Glutamatergic neuron (in vitro differentiated cells): Measurements from ENCODE around the gene ARL6IP4. TPM values are rescaled to one million over a fixed set of nuclear protein-coding genes. Genes with fewer than 3 reads are reported as not detected.

ENCODE experiments used
- DNase-seq: peaks from one replicate; pipeline ENCODE4 v3.0.0; 2022
- H3K27ac Mint-ChIP-seq: one replicate; pipeline ENCODE4 v1.8.0; 2020; ENCODE audit warnings: mild to moderate bottlenecking, mixed read lengths, inconsistent platforms; ENCODE audit not compliant: unreplicated experiment
- H3K27me3 Mint-ChIP-seq: one replicate; pipeline ENCODE4 v1.8.0; 2020; ENCODE audit warnings: mild to moderate bottlenecking, moderate library complexity, mixed read lengths, inconsistent platforms; ENCODE audit not compliant: unreplicated experiment
- H3K36me3 Mint-ChIP-seq: one replicate; pipeline ENCODE4 v1.8.0; 2020; ENCODE audit warnings: mild to moderate bottlenecking, mixed read lengths, inconsistent platforms; ENCODE audit not compliant: unreplicated experiment
- H3K4me1 Mint-ChIP-seq: one replicate; pipeline ENCODE4 v1.8.0; 2020; ENCODE audit warnings: mild to moderate bottlenecking, low read depth, mixed read lengths, inconsistent platforms; ENCODE audit not compliant: unreplicated experiment
- H3K4me3 Mint-ChIP-seq: one replicate; pipeline ENCODE4 v1.8.0; 2020; ENCODE audit warnings: mild to moderate bottlenecking, mixed read lengths, inconsistent platforms; ENCODE audit not compliant: unreplicated experiment
- H3K9me3 Mint-ChIP-seq: one replicate; pipeline ENCODE4 v1.8.0; 2020; ENCODE audit warnings: mild to moderate bottlenecking, moderate library complexity, mixed read lengths, inconsistent platforms; ENCODE audit not compliant: unreplicated experiment
- total RNA-seq: library from RNA; stranded (reverse); fragmentation: NEBNext Ultra II Directional; extraction: Animal tissue kit (Norgen Biotek cat#: 25700); gene quantifications from one replicate; pipeline ENCODE4 v1.2.1, GENCODE V29; 2021; ENCODE audit not compliant: unreplicated experiment
- TF ChIP-seq, protein P1 (sequence below): fragments of 200-600 bp; sonication (generic); IDR thresholded peaks from one replicate; pipeline ENCODE4 v1.5.0; 2021; ENCODE audit not compliant: partially characterized antibody, unreplicated experiment

Gene ARL6IP4
- total RNA-seq, 1 donor from 2014 or later = 122 TPM

- Mint-ChIP-seq H3K36me3 (no peaks in the 10 kb centered on the region), H3K27ac (no peak overlapping the region), H3K9me3 (no peaks in the 10 kb centered on the region), H3K4me3 (no peak overlapping the region), H3K4me1 (no peaks in the 10 kb centered on the region), H3K27me3 (peaks cover 5% of the 10 kb centered on the region)
- DNase-seq = no peak
- TF ChIP-seq, protein P1, sequence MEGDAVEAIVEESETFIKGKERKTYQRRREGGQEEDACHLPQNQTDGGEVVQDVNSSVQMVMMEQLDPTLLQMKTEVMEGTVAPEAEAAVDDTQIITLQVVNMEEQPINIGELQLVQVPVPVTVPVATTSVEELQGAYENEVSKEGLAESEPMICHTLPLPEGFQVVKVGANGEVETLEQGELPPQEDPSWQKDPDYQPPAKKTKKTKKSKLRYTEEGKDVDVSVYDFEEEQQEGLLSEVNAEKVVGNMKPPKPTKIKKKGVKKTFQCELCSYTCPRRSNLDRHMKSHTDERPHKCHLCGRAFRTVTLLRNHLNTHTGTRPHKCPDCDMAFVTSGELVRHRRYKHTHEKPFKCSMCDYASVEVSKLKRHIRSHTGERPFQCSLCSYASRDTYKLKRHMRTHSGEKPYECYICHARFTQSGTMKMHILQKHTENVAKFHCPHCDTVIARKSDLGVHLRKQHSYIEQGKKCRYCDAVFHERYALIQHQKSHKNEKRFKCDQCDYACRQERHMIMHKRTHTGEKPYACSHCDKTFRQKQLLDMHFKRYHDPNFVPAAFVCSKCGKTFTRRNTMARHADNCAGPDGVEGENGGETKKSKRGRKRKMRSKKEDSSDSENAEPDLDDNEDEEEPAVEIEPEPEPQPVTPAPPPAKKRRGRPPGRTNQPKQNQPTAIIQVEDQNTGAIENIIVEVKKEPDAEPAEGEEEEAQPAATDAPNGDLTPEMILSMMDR = no peak
Measured at GRCh38 chr12:122994781-122995502, 14.5 kb downstream of the ARL6IP4 start.

DNA sequence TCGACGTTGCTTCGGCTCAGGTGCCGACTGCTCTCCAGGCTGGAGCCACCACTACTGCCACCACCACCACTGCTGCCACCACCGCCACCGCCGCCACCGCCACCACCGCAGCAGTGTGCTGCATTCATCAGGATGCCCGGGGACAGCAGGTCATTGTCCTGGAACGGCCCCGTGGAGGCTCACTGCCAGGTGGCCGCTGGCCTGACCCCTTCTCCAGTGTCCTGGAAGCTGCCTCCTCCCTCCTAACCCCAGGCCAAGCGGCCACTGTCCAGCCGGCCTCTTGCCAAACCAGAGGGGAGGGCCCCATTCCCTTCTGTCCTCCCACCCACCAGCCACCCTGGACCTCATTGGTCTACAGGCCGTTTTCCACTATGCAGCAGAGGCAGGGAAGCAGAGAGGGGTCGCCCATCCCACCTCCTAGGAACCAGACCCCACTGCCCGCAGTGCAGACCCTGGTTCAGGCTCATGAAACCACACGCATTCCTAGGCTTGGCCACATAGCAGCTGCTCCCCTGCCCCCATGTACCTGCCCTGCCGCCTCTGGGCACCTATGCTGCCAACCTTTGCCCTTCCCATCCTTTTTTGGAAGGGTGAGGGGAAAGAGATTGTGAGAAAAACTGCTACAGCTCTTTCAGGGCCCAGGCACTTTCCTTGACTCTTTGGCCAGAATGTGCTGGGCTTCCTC lies 15.2 kb downstream of the ARL6IP4 start:
- Mint-ChIP-seq H3K4me3 (no peak overlapping the region), H3K27me3 (peaks cover 5% of the 10 kb centered on the region), H3K4me1 (peaks cover 3% of the 10 kb centered on the region), H3K36me3 (no peaks in the 10 kb centered on the region), H3K27ac (no peak overlapping the region), H3K9me3 (no peaks in the 10 kb centered on the region)
- DNase-seq = no peak
- TF ChIP-seq, protein P1 = no peak

- Mint-ChIP-seq H3K36me3 (no peaks in the 10 kb centered on the region), H3K4me1 (peaks cover 3% of the 10 kb centered on the region), H3K27ac (no peak overlapping the region), H3K4me3 (no peak overlapping the region), H3K27me3 (peaks cover 5% of the 10 kb centered on the region), H3K9me3 (no peaks in the 10 kb centered on the region)
- TF ChIP-seq, protein P1 = no peak
- DNase-seq = no peak
Measured at GRCh38 chr12:122996188-122996601, 15.7 kb downstream of the ARL6IP4 start.

GRCh38 chr12:122996621-122997342 lies 16.3 kb downstream of the ARL6IP4 start:
- Mint-ChIP-seq H3K4me3 (no peak overlapping the region), H3K9me3 (no peaks in the 10 kb centered on the region), H3K27ac (no peak overlapping the region), H3K4me1 (peaks cover 3% of the 10 kb centered on the region), H3K36me3 (no peaks in the 10 kb centered on the region), H3K27me3 (peaks cover 5% of the 10 kb centered on the region)
- TF ChIP-seq, protein P1 = no peak
- DNase-seq = no peak
